ENCODE data around the gene GMCL2.
"Not testable (repeated sequence)": the region's sequence is repeated elsewhere in the genome, so short reads cannot be mapped to it uniquely, and the experiment has no call there.

Gene GMCL2

DNA sequence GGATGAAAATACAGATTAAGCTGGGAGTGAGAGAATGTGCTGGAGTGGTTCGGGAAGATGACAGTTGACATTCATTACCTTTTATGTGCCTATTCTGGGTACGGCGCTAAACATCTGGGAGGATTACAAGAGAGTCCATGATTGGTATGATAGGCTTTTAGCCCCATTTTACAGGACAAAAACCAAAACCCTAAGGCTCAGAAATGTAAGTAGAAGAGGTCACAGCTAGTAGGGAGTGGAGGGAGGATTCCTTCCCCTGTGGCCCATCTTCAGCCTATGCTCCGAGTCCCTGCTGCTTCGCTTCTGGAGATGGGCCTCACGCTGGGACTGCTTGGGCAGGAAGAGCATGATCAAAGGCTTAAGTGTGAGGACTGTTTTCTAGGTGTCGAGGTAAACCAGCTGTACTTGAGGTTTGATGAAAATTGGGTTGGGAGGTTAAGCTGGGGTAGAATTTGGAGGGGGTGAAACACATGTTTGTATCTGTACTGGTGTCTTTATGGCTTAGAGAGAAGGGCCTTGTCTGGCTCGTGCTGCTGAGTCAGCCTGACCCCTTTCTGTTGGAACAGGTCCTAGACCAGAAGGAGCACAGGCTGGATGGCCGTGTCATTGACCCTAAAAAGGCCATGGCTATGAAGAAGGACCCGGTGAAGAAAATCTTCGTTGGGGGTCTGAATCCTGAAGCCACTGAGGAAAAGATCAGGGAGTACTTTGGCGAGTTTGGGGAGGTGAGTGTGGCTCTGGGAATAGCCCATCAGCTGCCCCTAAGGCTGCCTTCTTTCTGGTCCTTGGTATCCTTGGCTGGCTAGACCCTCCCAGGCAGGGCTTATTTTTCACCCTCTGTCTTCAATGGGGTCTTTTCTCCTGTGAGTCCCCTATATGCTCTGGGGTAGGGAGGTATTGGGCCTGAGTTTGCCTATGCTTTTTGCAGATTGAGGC lies 19.3 kb upstream of the GMCL2 start:
- DNase-seq (ENCODE audit: low read depth, low spot score) = no peak

DNA sequence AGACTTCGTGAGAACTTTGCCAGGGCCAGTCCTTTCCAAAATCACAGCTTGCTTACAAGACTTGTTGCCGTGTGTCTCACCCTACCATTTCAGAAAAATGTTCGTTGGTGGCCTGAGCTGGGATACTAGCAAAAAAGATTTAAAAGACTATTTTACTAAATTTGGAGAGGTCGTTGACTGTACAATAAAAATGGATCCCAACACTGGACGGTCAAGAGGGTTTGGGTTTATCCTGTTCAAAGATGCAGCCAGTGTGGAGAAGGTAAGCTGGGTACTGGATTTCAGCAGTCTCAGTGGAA lies 18.5 kb upstream of the GMCL2 start:
- no peak for DNase-seq (ENCODE audit: low read depth, low spot score)

DNA sequence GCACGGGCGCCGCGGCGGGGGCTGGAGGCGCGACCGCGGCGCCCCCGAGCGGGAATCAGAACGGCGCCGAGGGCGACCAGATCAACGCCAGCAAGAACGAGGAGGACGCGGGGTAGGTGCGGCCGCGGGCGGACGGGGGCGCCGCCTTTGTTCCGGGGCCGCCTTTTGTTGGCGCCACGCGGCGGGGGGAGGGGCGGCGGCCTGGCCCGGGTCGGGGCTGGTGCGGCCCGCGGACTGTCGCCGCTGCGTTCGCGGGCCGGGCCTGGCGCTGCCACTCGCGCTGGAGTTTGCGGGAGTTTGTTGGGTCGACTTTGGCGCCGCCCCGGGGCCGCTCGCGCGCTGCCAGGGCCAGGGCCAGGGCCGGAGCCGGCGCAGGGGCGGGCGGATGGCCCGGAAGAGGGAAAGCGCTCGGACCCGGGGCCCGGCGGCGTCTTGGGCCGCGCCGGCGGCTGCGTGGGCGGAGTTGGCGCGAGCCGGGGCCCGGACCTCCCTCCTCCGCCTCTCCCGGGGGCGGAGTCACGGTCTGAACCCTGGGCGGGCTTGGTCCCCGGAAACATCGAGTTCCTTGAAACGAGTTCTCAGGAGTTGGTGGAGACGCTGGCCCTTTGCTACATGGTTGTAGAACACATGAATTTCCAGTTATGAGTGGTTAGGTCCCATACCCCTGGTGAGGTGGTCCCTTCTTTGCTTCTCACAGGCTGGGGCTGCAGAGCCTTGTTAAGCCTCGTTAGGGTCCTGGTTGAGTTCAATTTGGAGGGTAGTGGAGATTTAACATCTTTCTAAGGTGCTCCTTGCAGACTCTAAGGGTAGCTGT lies 18.0 kb upstream of the GMCL2 start:
- DNase-seq (ENCODE audit: low read depth, low spot score) = no peak

DNA sequence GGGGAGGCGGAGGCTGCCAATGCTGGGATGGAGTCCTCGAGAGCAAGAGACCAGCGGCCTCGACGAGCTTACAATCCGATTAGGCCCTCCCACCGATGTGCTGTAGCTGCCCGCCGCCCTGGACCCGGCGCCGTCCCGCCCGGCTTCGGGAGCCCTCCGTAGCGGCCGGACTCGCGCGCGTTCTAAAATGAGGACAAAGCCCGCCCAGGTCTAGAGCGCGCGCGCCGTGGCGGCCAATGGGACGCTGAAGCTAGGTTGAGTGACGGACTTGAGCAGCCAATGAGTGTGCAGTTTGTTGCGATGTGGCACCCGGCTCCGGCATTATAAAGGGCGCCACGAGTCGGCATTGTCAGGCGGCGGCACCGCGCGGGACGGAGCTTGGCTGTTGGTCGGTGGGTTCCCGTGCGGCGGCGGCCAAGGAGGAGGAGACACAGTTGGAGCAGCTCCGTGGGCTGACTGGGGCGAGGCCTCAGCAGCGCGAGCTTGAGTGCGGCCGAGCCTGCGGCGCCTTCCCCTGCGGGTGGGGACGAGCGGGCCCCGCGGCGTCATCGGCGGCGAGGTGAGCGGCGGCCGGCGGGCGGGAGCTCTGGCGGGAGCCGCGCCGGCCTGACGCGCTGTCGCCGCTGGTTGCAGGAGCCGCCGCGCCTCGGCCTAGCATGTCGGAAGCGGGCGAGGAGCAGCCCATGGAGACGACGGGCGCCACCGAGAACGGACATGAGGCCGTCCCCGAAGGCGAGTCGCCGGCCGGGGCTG lies 17.2 kb upstream of the GMCL2 start, which contains the start of gene HNRNPAB:
TSS of gene HNRNPAB (plus strand) at position 352 of the 753 bp plus-strand sequence. CDS start at position 657, 305 bp downstream.
- DNase-seq (ENCODE audit: low read depth, low spot score) = peak; percentile 92

DNA sequence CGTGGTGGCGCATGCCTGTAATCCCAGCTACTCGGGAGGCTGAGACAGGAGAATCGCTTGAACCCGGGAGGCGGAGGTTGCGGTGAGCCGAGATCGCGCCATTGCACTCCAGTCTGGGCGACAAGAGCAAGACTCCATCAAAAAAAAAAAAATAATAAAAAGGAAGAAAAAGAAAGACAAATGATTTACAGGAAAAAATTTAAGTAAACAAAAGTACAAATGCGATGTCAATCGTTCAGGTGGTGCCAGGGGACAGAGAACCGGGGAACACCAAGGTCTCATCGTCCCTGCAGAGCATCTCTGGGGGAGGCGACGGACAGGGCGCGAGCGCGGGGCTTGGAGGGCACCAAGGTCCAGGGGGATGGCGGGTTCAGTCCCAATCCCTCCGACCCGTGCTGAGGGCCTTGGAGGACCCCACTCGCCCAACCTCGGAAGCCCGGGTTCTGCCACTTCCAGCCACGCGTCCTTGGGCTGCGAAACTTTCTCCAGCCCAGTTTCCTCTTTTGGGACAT lies 16.6 kb upstream of the GMCL2 start:
- no peak for DNase-seq (ENCODE audit: low read depth, low spot score)

DNA sequence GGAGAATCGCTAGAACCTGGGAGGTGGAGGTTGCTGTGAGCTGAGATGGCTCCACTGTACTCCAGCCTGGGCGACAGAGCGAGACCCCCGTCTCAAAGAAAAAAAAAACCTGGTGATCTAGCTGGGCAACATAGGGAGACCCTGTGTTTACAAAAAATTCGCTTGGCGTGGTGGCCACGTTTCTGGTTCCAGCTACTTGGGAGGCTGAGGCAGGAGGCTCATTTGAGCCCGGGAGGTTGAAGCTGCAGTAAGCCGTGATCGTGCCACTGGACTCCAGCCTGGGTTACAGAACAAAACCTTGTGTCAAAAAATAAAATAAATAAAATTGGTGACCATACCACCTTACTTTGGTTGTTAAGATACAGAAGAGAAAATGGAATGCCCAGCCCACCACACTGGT lies 15.4 kb upstream of the GMCL2 start:
- DNase-seq (ENCODE audit: low read depth, low spot score) = no peak

DNA sequence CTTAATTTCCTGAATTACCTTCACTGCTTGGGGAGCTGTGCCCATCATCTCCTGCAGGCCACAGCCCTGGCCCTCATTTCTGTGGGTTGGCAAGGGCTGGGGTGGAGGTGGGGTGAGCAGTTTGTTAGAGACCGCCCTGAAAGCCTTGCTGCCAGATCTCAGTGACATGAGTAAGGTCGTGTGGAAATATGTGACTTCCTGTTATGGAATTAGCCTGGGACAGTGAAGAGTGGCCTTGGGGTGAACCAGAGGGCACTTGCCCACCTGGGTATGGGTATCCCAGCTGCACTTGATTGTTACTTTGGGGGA lies 14.7 kb upstream of the GMCL2 start:
- DNase-seq (ENCODE audit: low read depth, low spot score) = no peak

DNA sequence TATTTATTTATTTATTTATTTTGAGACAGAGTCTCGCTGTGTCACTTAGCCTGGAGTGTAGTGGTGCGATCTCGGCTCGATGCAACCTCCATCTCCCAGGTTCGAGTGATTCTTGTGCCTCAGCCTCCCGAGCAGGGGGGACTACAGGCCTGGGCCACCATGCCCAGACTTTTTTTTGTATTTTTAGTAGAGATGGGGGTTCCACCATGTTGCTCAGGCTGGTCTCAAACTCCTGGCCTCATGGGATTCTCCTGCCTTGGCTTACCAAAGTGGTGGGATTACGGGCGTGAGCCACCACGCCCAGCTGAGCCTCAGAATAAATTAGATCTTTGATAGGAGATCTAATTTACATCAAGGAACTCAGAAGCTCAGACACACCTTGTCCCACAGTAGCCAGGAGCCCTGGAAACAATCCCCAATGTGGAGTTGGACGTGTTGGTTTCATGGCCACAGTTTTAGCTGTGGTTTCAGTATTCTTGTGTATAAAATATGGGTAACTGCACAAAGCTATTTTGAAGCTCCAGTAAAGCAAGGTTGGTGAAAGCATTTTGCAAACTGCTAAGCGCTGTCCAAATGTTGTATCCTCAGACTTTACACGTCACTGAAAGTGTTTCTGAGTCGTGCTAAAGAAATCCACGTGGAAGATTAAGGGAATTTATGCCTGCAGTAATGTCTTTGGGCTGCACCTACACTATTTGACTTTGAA lies 14.2 kb upstream of the GMCL2 start:
- DNase-seq (ENCODE audit: low read depth, low spot score) = no peak

DNA sequence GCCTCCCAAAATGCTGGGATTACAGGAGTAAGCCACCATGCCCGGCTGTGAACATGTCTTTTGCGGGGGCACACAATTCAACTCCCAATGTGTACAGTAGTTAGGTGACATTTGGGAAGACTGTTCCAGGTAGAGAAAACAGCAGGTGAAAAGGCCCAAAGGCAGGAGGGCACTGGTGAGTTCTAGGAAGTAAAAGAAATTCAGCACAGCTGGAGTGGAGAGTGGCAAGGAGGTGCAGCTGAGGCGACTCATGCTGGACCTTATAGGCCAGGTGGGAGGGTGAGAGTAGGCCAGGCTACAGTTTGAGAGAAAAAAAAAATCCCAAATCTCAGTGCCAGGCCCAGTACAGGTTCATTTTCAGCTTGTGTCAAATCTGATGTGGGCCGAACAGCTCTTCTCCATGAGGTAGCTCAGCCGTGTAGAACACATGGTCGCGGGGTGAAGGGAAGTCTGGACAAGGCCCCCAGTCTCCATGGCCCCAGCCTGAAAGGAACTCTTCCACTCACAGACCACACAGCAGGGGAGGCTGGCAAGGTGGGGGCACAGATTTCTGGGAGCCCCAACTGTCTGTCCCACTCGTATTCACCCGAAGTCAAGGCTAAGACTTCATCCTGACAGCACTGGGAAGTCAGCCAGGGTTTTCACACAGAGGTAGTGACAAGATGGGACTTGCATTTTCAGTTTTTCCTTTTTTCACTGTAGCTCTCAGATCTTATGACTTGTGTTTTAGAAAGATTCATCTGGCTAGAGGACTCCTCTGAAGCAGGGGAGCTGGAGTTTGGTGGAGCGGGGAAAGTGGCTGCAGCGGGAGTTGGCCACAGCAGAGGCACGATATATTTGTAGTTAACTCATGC lies 12.6 kb upstream of the GMCL2 start:
- no peak for DNase-seq (ENCODE audit: low read depth, low spot score)

DNA sequence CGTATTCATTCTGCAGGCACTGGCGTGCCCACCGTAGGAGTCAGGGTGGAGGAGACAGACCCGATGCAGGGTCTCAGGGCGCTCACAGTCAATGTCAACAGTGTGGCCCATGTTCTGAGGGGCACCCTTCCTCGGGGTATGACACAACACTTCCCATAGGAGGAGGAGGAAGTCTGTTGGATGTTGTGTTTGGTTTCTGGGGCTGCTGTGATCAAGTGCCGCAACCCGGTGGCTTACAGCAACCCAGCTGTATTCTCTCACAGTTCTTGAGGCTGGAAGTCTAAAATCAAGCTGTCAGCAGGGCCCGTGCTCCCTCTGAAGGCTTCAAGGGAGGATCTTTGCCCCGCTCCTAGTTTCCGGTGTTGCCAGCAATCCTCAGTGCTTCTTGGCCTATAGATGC lies 11.5 kb upstream of the GMCL2 start:
- no peak for DNase-seq (ENCODE audit: low read depth, low spot score)

DNA sequence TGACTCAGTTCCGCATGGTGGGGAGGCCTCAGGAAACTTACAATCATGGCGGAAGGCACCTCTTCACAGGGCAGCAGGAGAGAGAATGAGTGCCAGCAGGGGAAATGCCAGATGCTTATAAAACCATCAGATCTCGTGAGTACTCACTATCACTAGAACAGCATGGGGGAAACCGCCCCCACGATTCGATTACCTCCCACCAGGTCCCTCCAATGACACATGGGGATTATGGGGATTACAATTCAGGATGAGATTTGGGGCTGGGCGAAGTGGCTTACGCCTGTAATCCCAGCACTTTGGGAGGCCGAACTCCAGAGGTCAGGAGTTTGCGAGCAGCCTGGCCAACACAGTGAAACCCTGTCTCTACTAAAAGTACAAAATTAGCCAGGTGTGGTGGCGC lies 11.0 kb upstream of the GMCL2 start:
- not testable (repeated sequence) for DNase-seq (ENCODE audit: low read depth, low spot score)

DNA sequence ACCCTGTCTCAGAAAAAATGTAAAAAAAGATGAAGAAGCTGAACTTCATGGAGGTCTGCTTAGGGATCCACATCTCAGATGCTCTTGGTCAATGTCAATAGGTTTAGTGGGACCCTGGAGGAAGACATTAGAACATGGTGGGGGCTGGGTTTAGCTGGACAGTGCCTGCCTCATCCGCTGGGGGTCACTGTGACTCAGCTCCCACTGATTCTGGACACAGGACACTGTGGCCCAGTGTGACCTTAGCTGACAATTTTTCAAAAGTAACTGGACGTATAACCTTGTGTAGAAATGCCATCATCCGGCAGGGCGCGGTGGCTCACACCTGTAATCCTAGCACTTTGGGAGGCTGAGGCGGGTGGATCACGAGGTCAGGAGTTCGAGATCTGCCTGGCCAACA lies 9.8 kb upstream of the GMCL2 start:
- no peak for DNase-seq (ENCODE audit: low read depth, low spot score)

DNA sequence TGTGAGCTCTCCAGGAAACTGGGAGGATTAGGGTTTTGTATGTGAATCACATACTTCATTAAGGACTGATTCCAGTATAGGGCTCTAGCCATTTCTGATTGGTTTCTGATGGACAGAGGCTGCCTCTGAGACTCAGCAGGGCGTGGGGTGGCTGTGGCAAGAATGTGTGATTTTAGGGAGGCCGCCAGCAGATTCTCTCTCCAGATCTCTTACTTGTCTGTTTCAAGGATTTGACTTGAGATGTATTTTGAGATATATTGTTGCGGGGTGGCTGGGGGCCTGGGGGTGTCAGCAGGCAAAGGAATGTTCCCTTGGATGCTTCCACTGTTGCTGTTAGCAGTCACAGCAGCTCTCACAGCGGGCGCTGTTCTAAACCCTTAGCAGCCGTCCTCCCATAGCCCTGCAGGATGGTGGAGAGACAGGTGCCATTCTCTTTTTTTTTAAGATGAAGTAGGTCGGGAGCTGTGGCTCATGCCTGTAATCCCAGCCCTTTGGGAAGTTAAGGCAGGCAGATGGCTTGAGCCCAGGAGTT lies 9.2 kb upstream of the GMCL2 start:
- DNase-seq (ENCODE audit: low read depth, low spot score) = no peak

DNA sequence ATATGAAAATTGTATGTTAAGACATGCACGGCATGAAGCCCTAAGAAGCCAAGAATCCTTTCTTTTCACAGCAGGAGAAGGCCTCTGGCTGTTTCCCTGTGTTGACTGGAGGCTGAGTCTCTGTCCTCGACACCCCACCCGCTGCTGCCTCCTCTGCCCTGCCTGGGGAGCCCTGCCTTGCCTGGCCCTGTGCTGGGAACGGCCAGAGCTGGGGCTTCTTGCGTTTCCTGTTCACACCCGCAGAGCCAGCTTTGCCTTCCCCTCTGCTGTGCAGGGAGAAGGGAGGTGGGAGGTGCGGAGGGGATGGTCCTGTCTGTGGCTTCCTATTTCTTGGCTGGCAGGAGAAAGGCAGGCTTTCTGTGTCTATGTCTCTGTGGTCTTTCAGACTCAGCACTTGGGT lies 6.9 kb upstream of the GMCL2 start:
- no peak for DNase-seq (ENCODE audit: low read depth, low spot score)

DNA sequence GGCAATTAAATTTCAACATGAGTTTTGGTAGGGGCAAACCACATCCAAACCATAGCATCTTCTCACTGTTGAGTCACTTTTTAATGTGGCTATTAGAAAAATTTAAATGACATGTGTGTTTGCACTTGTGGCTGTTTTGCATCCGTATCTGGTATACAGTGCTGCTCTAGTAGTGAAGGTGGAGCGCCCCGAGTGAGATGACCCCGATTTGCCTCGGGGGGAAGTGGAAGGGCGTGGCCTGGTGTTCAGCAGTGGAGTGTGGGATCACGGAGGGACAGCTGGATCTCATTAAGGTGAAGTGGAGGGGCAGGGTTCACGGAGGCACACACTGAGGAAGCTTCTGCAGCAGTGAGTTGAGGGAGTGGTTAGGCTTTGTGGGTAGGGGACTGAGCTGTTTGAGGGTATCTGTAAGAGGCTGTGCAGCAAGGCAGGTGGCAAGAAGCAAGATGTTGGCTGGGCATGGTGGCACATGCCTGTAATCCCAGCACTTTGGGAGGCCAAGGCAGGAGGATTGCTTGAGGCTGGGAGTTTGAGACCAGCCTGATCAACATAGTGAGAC lies 6.2 kb upstream of the GMCL2 start:
- DNase-seq (ENCODE audit: low read depth, low spot score) = no peak

DNA sequence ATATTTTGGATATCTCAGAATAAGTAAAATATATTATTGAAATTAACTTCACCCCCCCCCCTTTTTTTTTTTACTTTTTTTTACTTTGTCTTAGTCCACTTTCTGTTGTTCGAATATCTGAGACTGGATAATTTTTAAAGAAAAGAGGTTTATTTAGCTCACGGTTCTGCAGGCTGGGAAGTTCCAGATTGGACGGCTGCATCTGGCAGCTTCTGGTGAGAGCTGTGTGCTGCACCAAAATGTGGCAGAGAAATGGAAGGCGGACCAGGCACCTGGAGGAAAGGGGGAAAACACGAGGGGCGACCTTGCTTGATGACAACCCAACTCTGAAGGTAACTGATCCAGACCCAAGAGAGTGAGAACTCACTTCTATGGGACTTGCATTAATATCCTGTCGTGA lies 5.6 kb upstream of the GMCL2 start:
- DNase-seq (ENCODE audit: low read depth, low spot score) = no peak

DNA sequence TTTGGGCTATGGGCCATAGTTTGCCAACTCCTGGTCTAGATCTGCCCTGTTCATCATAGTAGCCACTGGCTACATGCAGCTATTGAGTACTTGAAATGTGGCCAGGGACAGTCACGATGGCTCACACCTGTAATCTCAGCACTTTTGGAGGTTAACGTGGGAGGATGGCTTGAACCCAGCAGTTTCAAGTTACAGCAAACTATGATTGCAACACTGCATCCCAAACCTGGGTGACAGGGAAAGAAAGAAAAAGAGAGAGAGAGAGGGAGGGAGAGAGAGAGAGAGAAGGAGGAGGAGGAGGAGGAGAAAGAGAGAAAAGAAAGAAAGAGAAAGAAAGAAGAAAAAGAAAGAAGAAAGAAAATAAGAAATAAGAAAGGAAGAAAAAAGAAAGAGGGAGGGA lies 5.1 kb upstream of the GMCL2 start:
- DNase-seq (ENCODE audit: low read depth, low spot score) = no peak

DNA sequence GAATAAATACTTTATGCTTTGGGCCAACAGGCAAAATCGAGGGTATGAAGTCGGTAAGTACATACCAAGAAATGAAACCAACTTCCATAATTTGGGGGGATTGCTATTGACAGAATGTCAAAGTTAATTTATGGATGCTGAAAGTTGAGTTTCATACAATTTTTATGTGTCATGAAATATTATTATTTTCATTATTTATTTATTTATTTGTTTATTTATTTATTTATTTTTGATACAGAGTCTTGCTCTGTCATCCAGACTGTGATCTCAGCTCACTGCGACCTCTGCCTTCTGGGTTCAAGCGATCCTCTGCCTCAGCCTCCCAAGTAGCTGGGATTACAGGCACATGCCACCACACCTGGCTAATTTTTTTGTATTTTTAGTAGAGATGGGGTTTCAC lies 4.5 kb upstream of the GMCL2 start:
- no peak for DNase-seq (ENCODE audit: low read depth, low spot score)

DNA sequence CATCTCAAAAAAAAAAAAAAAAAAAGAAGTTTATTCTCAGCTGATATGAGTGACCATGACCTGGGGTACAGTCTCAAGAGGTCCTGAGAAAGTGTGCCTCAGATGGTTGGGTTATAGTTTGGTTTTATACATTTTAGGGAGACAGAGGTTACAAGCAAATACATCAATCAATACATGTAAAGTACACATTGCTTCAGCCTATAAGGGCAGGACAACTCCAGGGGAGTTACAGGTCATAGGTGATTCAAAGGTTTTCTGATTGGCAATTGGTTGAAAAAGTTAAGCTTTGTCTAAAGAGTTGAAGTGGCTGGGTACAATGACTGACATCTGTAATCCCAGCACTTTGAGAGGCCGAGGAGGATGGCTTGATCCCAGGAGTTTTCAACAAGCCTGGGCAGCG lies 2.3 kb upstream of the GMCL2 start:
- DNase-seq (ENCODE audit: low read depth, low spot score) = no peak

DNA sequence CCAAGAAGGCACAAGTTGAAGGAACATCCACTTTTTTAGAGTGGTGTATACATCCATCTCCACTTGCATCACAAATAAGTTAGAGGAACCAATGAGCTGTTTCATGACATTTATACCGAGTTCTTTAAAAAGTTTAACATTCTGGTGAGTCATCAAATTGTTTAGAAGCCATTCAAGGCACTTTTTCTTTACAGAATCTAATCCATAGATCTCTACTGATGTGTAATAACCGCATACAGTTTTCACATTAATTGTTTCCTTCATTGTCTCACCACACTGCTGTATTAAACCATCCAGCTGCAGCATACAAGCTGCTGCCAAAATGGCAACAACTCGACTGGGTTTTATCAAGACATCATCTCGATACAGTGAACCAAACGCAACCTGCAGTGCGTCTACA lies 744 bp downstream of the GMCL2 start:
- DNase-seq (ENCODE audit: low read depth, low spot score) = no peak
